K562 (cell line): ENCODE data around the gene PFN3. TPM values are rescaled to one million over a fixed set of nuclear protein-coding genes. Genes with fewer than 3 reads are reported as not detected.

Experiments used
- ARID1B ChIP-seq: fragments of 450-650 bp; IDR thresholded peaks from 2 replicates; pipeline ENCODE4 v1.6.1; 2016; ENCODE audit warnings: antibody characterized with exemption, mild to moderate bottlenecking, inconsistent platforms
- ARID3A ChIP-seq: IDR thresholded peaks from 2 replicates; pipeline ENCODE4 v1.6.1; 2012; ENCODE audit warnings: low read depth, low read length, improper control_type of control experiment, borderline replicate concordance
- C11orf30 ChIP-seq: fragments of 450-650 bp; IDR thresholded peaks from 2 replicates; pipeline ENCODE4 v1.6.1; 2016; ENCODE audit warnings: low read depth, mild to moderate bottlenecking
- CREB1 ChIP-seq, 2 experiments: sonication (generic) in 1 of 2; formaldehyde crosslinking in 1 of 2; IDR thresholded peaks; 2 replicates each; pipeline versions ENCODE4 v1.6.1 to v1.8.0; 2012 to 2022; ENCODE audit warnings: inconsistent platforms in 1 of 2, mild to moderate bottlenecking in 1 of 2, missing genetic modification reagents in 1 of 2, moderate library complexity in 1 of 2
- KAT7 ChIP-seq: sonication (generic); formaldehyde crosslinking; IDR thresholded peaks from 2 replicates; pipeline ENCODE4 v1.8.0; 2022; ENCODE audit warnings: missing genetic modification reagents, mild to moderate bottlenecking, borderline replicate concordance
- KLF13 ChIP-seq: fragments of 450-650 bp; IDR thresholded peaks from 2 replicates; pipeline ENCODE4 v1.6.1; 2016; ENCODE audit warnings: missing genetic modification characterization, low read depth, mild to moderate bottlenecking, missing compliant biosample characterization, moderate library complexity, borderline replicate concordance
- MCM7 ChIP-seq, 2 experiments: fragments of 450-650 bp; IDR thresholded peaks; 2 replicates each; pipeline ENCODE4 v1.6.1; 2016 to 2018
- MNT ChIP-seq, 2 experiments: fragments of 450-650 bp; conservative IDR thresholded peaks; 2 replicates each; pipeline ENCODE4 v1.6.1; 2017; ENCODE audit warnings: mild to moderate bottlenecking in 2 of 2, moderate library complexity in 2 of 2
- RBFOX2 ChIP-seq: fragments of 200-400 bp; formaldehyde crosslinking; IDR thresholded peaks from 2 replicates; pipeline ENCODE4 v1.6.1; 2017; ENCODE audit warnings: low read depth, mild to moderate bottlenecking, low read length, moderate library complexity
- SMARCA4 ChIP-seq: fragments of 450-650 bp; IDR thresholded peaks from 2 replicates; pipeline ENCODE4 v1.6.1; 2016
- SRF ChIP-seq, 2 experiments: fragments of 250-450, 450-650 bp in 1 of 2; sonication (Bioruptor Pico) in 1 of 2; sonication (generic) in 1 of 2; formaldehyde crosslinking; IDR thresholded peaks; 2 replicates each; pipeline versions ENCODE4 v1.5.0 to v1.5.1; 2020 to 2022; ENCODE audit warnings: mild to moderate bottlenecking in 1 of 2, missing genetic modification reagents in 1 of 2
- ZNF316 ChIP-seq: fragments of 450-650 bp; IDR thresholded peaks from 2 replicates; pipeline ENCODE4 v1.6.1; 2016
- polyA plus RNA-seq, 8 experiments: library from polyadenylated mRNA; depleted of rRNA in 4 of 8; stranded (reverse) in 5 of 8; unstranded in 3 of 8; fragments of >200 nt; fragmentation: Nextera tagmentation in 2 of 8; fragmentation: Illumina TruSeq in 1 of 8; extraction: Ambion mirVana in 2 of 8; extraction: Trizol in 1 of 8; gene quantifications; 2 replicates each; pipeline versions ENCODE4 v1.2.1 to v1.2.3, GENCODE V29; 2011 to 2014; ENCODE audit warnings: inconsistent platforms in 1 of 8, missing spikeins in 1 of 8
- total RNA-seq, 7 experiments: library from RNA; depleted of rRNA in 6 of 7; stranded (reverse); fragments of >200 nt in 6 of 7; fragmentation: Illumina TruSeq in 2 of 7; extraction: Trizol in 2 of 7; gene quantifications; 2 replicates each; pipeline versions ENCODE4 v1.2.1 to v1.2.3, GENCODE V29; 2011 to 2021; ENCODE audit warnings: low replicate concordance in 1 of 7
- TF ChIP-seq, protein P1 (sequence below): sonication (generic); formaldehyde crosslinking; IDR thresholded peaks from 2 replicates; pipeline ENCODE4 v1.8.1; 2023; ENCODE audit warnings: mild to moderate bottlenecking, missing genetic modification reagents
- TF ChIP-seq, protein P2 (sequence below): fragments of 450-650 bp; formaldehyde crosslinking; IDR thresholded peaks from 2 replicates; pipeline ENCODE4 v1.4.0; 2022; ENCODE audit warnings: mild to moderate bottlenecking, moderate library complexity

PFN3 gene
- total and polyA plus RNA-seq, 9 of the 15 experiments (the other 6 are each of a cell fraction or from before 2014, with no cell fraction given): not detected

DNA sequence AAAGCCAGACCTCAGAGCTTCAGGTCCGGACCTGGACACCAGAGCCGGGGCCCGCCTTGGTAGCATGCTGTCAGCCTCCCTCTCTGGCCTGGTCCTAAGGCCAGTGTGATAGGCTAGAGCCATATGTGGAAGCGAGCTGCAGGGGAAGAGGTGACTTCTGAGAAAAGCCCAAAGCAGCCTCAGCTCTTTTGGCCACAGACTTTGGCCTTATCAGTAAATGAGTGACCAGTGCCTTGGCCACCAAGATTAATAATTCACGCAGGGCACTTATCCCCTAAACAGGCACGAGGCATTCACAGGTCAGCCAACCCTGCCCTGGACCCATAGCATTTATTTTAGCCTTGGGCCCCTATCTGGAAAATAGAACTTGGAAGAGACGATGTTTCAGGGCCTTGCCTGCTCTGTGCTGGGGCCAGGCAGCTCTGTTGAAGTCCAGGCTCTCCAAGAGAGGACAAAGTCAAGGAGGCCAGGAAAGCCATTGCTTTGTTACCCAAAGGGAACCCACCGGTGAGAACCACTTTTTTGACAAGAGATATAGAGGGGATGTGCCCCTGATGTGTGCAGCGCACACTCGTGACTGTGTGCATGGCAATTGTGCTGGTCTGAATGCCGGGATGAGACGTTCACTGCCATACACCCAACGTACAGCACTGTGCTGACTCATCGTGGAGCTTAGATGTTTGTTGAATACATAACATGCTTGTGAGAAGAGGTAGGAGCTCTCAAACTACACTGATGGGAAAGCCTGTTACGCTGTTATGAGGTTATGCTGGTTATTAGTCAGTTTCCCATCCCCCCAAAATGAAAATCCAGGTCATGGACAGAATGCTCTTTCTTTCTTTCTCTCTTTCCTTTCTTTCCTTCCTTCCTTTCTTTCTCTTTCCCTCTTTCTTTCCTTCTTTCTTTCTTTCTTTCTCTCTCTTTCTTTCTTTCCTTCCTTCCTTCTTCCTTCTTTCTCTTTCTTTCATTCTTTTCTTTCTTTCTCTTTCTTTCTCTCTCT, 21.3 kb downstream of the PFN3 start (continued):
- no peak for TF ChIP-seq ARID3A
- peak; percentile 85; the same call in 1 of the 2 replicates for TF ChIP-seq KAT7 (CRISPR knock-in tag)
- TF ChIP-seq, protein P1, sequence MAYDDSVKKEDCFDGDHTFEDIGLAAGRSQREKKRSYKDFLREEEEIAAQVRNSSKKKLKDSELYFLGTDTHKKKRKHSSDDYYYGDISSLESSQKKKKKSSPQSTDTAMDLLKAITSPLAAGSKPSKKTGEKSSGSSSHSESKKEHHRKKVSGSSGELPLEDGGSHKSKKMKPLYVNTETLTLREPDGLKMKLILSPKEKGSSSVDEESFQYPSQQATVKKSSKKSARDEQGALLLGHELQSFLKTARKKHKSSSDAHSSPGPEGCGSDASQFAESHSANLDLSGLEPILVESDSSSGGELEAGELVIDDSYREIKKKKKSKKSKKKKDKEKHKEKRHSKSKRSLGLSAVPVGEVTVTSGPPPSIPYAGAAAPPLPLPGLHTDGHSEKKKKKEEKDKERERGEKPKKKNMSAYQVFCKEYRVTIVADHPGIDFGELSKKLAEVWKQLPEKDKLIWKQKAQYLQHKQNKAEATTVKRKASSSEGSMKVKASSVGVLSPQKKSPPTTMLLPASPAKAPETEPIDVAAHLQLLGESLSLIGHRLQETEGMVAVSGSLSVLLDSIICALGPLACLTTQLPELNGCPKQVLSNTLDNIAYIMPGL: no peak
- peak in 1 of 2 experiments; percentile 54 for TF ChIP-seq MNT (conservative IDR thresholded peaks at IDR 0.05)
- TF ChIP-seq ZNF316: peak; percentile 98
- 0 out of 2 replicates have a peak, but pooled peaks have one; percentile 19 for TF ChIP-seq KLF13 (tag)
- TF ChIP-seq ARID1B: peak; percentile 69
- TF ChIP-seq SMARCA4: peak; percentile 89
- peak in 1 of 2 experiments; percentile 90; a peak in 1 of 4 replicates for TF ChIP-seq MCM7 (IDR thresholded peaks at IDR 0.05)
- TF ChIP-seq SRF (CRISPR knock-in tag; IDR thresholded peaks at IDR 0.05): peak in 1 of 2 experiments; percentile 89; a peak in 2 of 4 replicates
- no peak; the same call in none of the 2 replicates for TF ChIP-seq RBFOX2
- TF ChIP-seq, protein P2, sequence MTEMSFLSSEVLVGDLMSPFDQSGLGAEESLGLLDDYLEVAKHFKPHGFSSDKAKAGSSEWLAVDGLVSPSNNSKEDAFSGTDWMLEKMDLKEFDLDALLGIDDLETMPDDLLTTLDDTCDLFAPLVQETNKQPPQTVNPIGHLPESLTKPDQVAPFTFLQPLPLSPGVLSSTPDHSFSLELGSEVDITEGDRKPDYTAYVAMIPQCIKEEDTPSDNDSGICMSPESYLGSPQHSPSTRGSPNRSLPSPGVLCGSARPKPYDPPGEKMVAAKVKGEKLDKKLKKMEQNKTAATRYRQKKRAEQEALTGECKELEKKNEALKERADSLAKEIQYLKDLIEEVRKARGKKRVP (CRISPR knock-in tag): 0 out of 2 replicates have a peak, but pooled peaks have one; percentile 26
- TF ChIP-seq CREB1 (IDR thresholded peaks at IDR 0.05): no peak
- peak; percentile 18; the same call in 1 of the 2 replicates for TF ChIP-seq CREB1 (CRISPR knock-in tag; IDR thresholded peaks at IDR 0.05)
- peak; percentile 98 for TF ChIP-seq C11orf30
